K562 (cell line): ENCODE results near the gene VTN. TPM values are rescaled to one million over a fixed set of nuclear protein-coding genes. Genes with fewer than 3 reads are reported as not detected.

Experiments
- ATAC-seq: fragments of 200-7000 bp; cut with Tn5 transposase; 3 replicates; pipeline ENCODE4 v1.9.1; 2020; ENCODE audit warnings: moderate library complexity
- BruUV-seq: library from RNA; stranded (reverse); fragments of 400-500 nt; replicated peaks from 2 replicates; lab custom pipeline; 2021; lab: Mats Ljungman, UMichigan
- CTCF ChIA-PET: fragments of 300-600 bp; formaldehyde crosslinking; extraction: SDS; loops from one replicate; lab custom pipeline; 2021; ENCODE audit warnings: low intra/inter-chr PET ratio; lab: Yijun Ruan, JAX
- POLR2A ChIA-PET: fragments of 300-600, 350-650 bp; sonication (Branson Sonifier 250); formaldehyde crosslinking; extraction: SDS; loops from one replicate; lab custom pipeline; 2021; ENCODE audit warnings: antibody characterized with exemption, inconsistent platforms; lab: Yijun Ruan, JAX
- DNase-seq, 4 experiments: peaks; one replicate each; pipeline versions ENCODE4 v3.0.0 to v3.0.0-alpha.2; 2011 to 2018; ENCODE audit warnings: low spot score in 3 of 4, mixed read lengths in 3 of 4; ENCODE audit errors: extremely low read depth in 1 of 4
- FAIRE-seq: peaks from 2 replicates; lab custom pipeline; 2011; peaks lifted over from hg19 to GRCh38; lab: Jason Lieb, UNC
- H2AFZ ChIP-seq: 2 replicates; pipeline ENCODE4 v1.6.0; 2011; ENCODE audit warnings: low read depth, low read length, control low read depth, inconsistent platforms
- H3K27ac ChIP-seq: fragments of 200-600 bp; 3 replicates; pipeline ENCODE4 v1.8.0; 2011; ENCODE audit warnings: low read depth, mild to moderate bottlenecking, control low read depth, inconsistent platforms, low read length, moderate library complexity, mixed read lengths; ENCODE audit errors: extremely low read depth
- H3K27me3 ChIP-seq, 2 experiments: fragments of 300-600 bp in 1 of 2; 2 replicates in 1 of 2; 3 replicates in 1 of 2; pipeline versions ENCODE4 v1.6.0 to v1.8.0; 2011; ENCODE audit warnings: inconsistent platforms in 2 of 2, low read length in 2 of 2, mild to moderate bottlenecking in 1 of 2, mixed read lengths in 1 of 2, moderate library complexity in 1 of 2; ENCODE audit not compliant: control insufficient read depth in 2 of 2, insufficient read depth in 2 of 2
- H3K36me3 ChIP-seq: fragments of 300-600 bp; 3 replicates; pipeline ENCODE4 v1.8.0; 2011; ENCODE audit warnings: mild to moderate bottlenecking, low read length, inconsistent platforms; ENCODE audit not compliant: control insufficient read depth, insufficient read depth
- H3K4me1 ChIP-seq, 2 experiments: fragments of 200-600 bp in 1 of 2; replicated peaks in 1 of 2; 2 replicates in 1 of 2; 3 replicates in 1 of 2; pipeline versions ENCODE4 v1.5.1 to v1.8.0; 2011; ENCODE audit warnings: inconsistent platforms in 2 of 2, low read length in 2 of 2, mild to moderate bottlenecking in 1 of 2, mixed read lengths in 1 of 2, moderate library complexity in 1 of 2; ENCODE audit not compliant: control insufficient read depth in 2 of 2, insufficient read depth in 2 of 2
- H3K4me2 ChIP-seq: 2 replicates; pipeline ENCODE4 v1.6.1; 2011; ENCODE audit warnings: low read length, control low read depth, inconsistent platforms, mixed read lengths; ENCODE audit not compliant: insufficient read depth
- H3K4me3 ChIP-seq: fragments of 200-600 bp; sonication (generic), shearing (Covaris generic); 2 replicates; pipeline ENCODE4 v1.5.1; 2016; ENCODE audit warnings: control low read depth, inconsistent platforms
- H3K79me2 ChIP-seq: fragments of 200-600 bp; 3 replicates; pipeline ENCODE4 v1.8.0; 2011; ENCODE audit warnings: low read length, inconsistent platforms; ENCODE audit not compliant: control insufficient read depth, insufficient read depth
- H3K9ac ChIP-seq, 2 experiments: 2 replicates each; pipeline versions ENCODE4 v1.6.0 to v1.6.1; 2011; ENCODE audit warnings: low read depth in 2 of 2, low read length in 2 of 2, control low read depth in 1 of 2, inconsistent platforms in 1 of 2, mild to moderate bottlenecking in 1 of 2, mixed read lengths in 1 of 2; ENCODE audit not compliant: insufficient read depth in 1 of 2
- H3K9me1 ChIP-seq: one replicate; pipeline ENCODE4 v1.6.0; 2011; ENCODE audit warnings: inconsistent platforms, mild to moderate bottlenecking, low read length, moderate library complexity; ENCODE audit not compliant: control insufficient read depth, insufficient read depth
- H3K9me3 ChIP-seq: replicated peaks from 2 replicates; pipeline ENCODE4 v1.5.1; 2011; ENCODE audit warnings: low read depth, low read length, inconsistent platforms; ENCODE audit not compliant: control insufficient read depth, insufficient read depth
- H4K20me1 ChIP-seq: replicated peaks from 2 replicates; pipeline ENCODE4 v1.6.1; 2011; ENCODE audit warnings: low read length, inconsistent platforms, mixed read lengths; ENCODE audit not compliant: control insufficient read depth, insufficient read depth
- BRF1 ChIP-seq: IDR thresholded peaks from 3 replicates; pipeline ENCODE4 v1.6.1; 2011; ENCODE audit warnings: borderline replicate concordance, mild to moderate bottlenecking; ENCODE audit not compliant: insufficient read length; ENCODE audit errors: extremely low read depth
- CSDE1 ChIP-seq, 2 experiments: fragments of 450-650 bp; IDR thresholded peaks; 2 replicates each; pipeline ENCODE4 v1.6.1; 2016; ENCODE audit warnings: mild to moderate bottlenecking in 1 of 2
- POLR2A ChIP-seq: fragments of 450-650 bp; conservative IDR thresholded peaks from 2 replicates; pipeline ENCODE4 v1.6.1; 2016
- RFX7 ChIP-seq: fragments of 250-450 bp; sonication (Bioruptor Pico); IDR thresholded peaks from 2 replicates; pipeline ENCODE4 v1.5.1; 2021; ENCODE audit warnings: mild to moderate bottlenecking
- ZNF165 ChIP-seq: fragments of 250-450 bp; sonication (Bioruptor Pico); IDR thresholded peaks from 2 replicates; pipeline ENCODE4 v1.4.0; 2020; ENCODE audit warnings: borderline replicate concordance
- ZNF551 ChIP-seq: fragments of 250-450 bp; sonication (Bioruptor Pico); IDR thresholded peaks from 2 replicates; pipeline ENCODE4 v1.5.0; 2021; ENCODE audit warnings: mild to moderate bottlenecking, moderate library complexity
- WGBS: fragments of 100-300 bp; shearing (Covaris generic); methylation state at CpG from one replicate; pipeline ENCODE4 v1.1.6; 2016; ENCODE audit warnings: low coverage, mixed read lengths; ENCODE audit not compliant: insufficient coverage; ENCODE audit errors: missing lambda C conversion rate; 5-methylcytosine and 5-hydroxymethylcytosine counted together
- in situ Hi-C: fragments of 300-500 bp; cut with MboI; formaldehyde crosslinking; loops from 4 replicates; pipeline ENCODE4 v1.15.0; 2018; ENCODE audit warnings: inconsistent platforms, mixed read lengths
- intact Hi-C: fragments of 100-400 bp; cut with micrococcal nuclease; formaldehyde crosslinking; loops from 2 replicates; pipeline ENCODE4 v1.14.2; 2022
- polyA plus RNA-seq, 8 experiments: library from polyadenylated mRNA; depleted of rRNA in 4 of 8; stranded (reverse) in 5 of 8; unstranded in 3 of 8; fragments of >200 nt; fragmentation: Nextera tagmentation in 2 of 8; fragmentation: Illumina TruSeq in 1 of 8; extraction: Ambion mirVana in 2 of 8; extraction: Trizol in 1 of 8; gene quantifications; 2 replicates each; pipeline versions ENCODE4 v1.2.1 to v1.2.3, GENCODE V29; 2011 to 2014; ENCODE audit warnings: inconsistent platforms in 1 of 8, missing spikeins in 1 of 8
- total RNA-seq, 7 experiments: library from RNA; depleted of rRNA in 6 of 7; stranded (reverse); fragments of >200 nt in 6 of 7; fragmentation: Illumina TruSeq in 2 of 7; extraction: Trizol in 2 of 7; gene quantifications; 2 replicates each; pipeline versions ENCODE4 v1.2.1 to v1.2.3, GENCODE V29; 2011 to 2021; ENCODE audit warnings: low replicate concordance in 1 of 7
- TF ChIP-seq, protein P1 (sequence below): sonication (generic); formaldehyde crosslinking; IDR thresholded peaks from 2 replicates; pipeline ENCODE4 v1.8.0; 2022; ENCODE audit warnings: mild to moderate bottlenecking, missing genetic modification reagents
- TF ChIP-seq, protein P2 (sequence below): sonication (generic); formaldehyde crosslinking; IDR thresholded peaks from 2 replicates; pipeline ENCODE4 v1.4.0; 2020; ENCODE audit warnings: mild to moderate bottlenecking, missing genetic modification reagents

VTN gene
- total and polyA plus RNA-seq, 9 of the 15 experiments (the other 6 are each of a cell fraction or from before 2014, with no cell fraction given), result 0.13 to 1.0 (median 0.29) TPM; not detected in 1

DNA sequence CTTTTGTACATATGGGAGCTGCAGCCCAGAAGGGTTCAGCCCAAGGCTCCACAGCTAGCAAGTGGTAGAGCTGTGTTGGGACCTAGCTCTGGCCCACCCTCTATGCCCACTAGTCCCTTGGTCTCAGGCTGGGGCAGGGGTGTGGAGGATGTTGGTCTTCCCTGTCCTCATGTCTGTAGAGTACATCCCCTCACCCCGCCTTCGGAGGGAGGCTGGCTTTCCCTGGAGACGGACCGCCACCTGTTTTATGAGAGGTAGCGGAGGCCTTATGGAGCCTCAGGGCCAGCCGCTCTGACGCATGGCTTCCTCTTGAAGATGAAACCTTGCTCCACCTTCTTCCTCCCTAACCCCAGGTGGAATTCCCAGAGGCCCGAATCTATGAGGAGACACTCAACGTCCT, 26.1 kb downstream of the VTN start:
- ChIA-PET CTCF (no interaction called here), POLR2A (interaction anchor here (0.9 to 2.8 kb wide), 4 partner anchors 9 to 14 kb away, joined by 4 to 14 read pairs (median 7); partner anchors contain the start of genes IFT20, POLDIP2 and TNFAIP1)
- Histone ChIP-seq H3K4me1 (peaks cover 0 to 6% of the 10 kb centered on the region in 2 experiments; a peak in 2 of 5 replicates), H3K4me3 (no peak overlapping the region), H3K27me3 (no peaks in the 10 kb centered on the region), H3K4me2 (no peak overlapping the region), H4K20me1 (no peaks in the 10 kb centered on the region; the same call in none of the 2 replicates), H3K9ac (peak overlapping the region in 1 of 2 experiments; percentile 20; a peak in 1 of 4 replicates), H3K79me2 (no peaks in the 10 kb centered on the region), H3K36me3 (peaks cover 85% of the 10 kb centered on the region), H2AFZ (no peak overlapping the region), H3K9me3 (no peaks in the 10 kb centered on the region), H3K27ac (no peak overlapping the region), H3K9me1 (peaks cover 2% of the 10 kb centered on the region)
- no TSS peak for BruUV-seq
- intact Hi-C loops (no loop called here), in situ Hi-C loops (no loop called here)
- no peak for DNase-seq
- WGBS, result 90% methylated on average over 8 of the region's 9 CpGs
- no peak for TF ChIP-seq CSDE1 (IDR thresholded peaks at IDR 0.05)
- no peak for TF ChIP-seq ZNF551 (CRISPR knock-in tag)
- TF ChIP-seq POLR2A, result 0 out of 2 replicates have a peak, but pooled peaks have one; percentile 24
- TF ChIP-seq, protein P1, sequence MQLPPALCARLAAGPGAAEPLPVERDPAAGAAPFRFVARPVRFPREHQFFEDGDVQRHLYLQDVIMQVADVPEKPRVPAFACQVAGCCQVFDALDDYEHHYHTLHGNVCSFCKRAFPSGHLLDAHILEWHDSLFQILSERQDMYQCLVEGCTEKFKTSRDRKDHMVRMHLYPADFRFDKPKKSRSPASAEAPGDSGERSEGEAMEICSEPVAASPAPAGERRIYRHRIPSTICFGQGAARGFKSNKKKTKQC, result no peak
- no peak for FAIRE-seq
- no peak; the same call in 2 of the 3 replicates for ATAC-seq

DNA sequence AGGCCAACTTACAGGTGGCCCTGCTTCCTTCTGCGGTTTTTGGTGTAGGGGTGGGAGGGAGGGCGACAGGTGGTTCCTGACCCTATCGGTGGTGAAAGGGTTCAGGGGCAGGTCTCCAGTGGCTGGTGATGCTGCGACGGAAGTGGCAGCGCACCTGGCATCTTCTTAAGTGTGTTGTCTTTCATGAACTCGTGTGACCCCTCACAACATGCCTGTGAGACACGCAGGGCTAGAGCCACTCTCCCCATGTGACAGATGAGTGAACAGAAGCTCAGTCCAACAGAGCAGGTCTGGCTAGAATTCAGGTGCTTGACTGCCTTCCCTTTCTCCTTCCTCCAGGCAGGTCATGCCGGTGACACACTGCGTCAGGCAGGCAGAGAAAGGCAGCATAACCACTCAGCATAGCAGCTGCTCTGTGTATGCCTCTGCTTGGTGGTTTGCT, 26.6 kb downstream of the VTN start:
- 94% methylated on average over 3 of the region's 10 CpGs for WGBS
- no peak overlapping the region for H3K4me3 ChIP-seq
- intact Hi-C loops, result no loop called here
- TF ChIP-seq RFX7 (CRISPR knock-in tag) (no peak), BRF1 (no peak), ZNF165 (CRISPR knock-in tag) (no peak)
- TF ChIP-seq, protein P2, sequence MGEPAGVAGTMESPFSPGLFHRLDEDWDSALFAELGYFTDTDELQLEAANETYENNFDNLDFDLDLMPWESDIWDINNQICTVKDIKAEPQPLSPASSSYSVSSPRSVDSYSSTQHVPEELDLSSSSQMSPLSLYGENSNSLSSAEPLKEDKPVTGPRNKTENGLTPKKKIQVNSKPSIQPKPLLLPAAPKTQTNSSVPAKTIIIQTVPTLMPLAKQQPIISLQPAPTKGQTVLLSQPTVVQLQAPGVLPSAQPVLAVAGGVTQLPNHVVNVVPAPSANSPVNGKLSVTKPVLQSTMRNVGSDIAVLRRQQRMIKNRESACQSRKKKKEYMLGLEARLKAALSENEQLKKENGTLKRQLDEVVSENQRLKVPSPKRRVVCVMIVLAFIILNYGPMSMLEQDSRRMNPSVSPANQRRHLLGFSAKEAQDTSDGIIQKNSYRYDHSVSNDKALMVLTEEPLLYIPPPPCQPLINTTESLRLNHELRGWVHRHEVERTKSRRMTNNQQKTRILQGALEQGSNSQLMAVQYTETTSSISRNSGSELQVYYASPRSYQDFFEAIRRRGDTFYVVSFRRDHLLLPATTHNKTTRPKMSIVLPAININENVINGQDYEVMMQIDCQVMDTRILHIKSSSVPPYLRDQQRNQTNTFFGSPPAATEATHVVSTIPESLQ (CRISPR knock-in tag), result no peak

More for the DNA sequence above, 26.6 kb downstream of the VTN start:
- in situ Hi-C loops, result no loop called here
- Histone ChIP-seq H3K9me3 (no peaks in the 10 kb centered on the region), H3K36me3 (peaks cover 80% of the 10 kb centered on the region), H3K9me1 (peaks cover 2% of the 10 kb centered on the region), H3K27ac (no peak overlapping the region), H4K20me1 (no peaks in the 10 kb centered on the region; the same call in none of the 2 replicates), H3K79me2 (no peaks in the 10 kb centered on the region), H3K4me2 (no peak overlapping the region), H3K27me3 (no peaks in the 10 kb centered on the region), H2AFZ (no peak overlapping the region), H3K9ac (peak overlapping the region in 1 of 2 experiments; percentile 20; a peak in 1 of 4 replicates), H3K4me1 (peaks cover 0 to 6% of the 10 kb centered on the region in 2 experiments; a peak in 2 of 5 replicates)
- no peak; the same call in 2 of the 3 replicates for ATAC-seq
- ChIA-PET POLR2A (interaction anchor here (0.9 to 2.8 kb wide), 5 partner anchors 8 to 18 kb away, joined by 3 to 14 read pairs (median 5); partner anchors contain the start of genes IFT20, POLDIP2 and TNFAIP1), CTCF (no interaction called here)
- DNase-seq, result no peak
- no peak for FAIRE-seq
- BruUV-seq, result no TSS peak
